H9 (cell line): ENCODE data around the gene ENPP1. TPM values are rescaled to one million over a fixed set of nuclear protein-coding genes. Genes with fewer than 3 reads are reported as not detected.

Experiments
- DNase-seq: peaks from one replicate; pipeline ENCODE4 v3.0.0-alpha.2; 2017
- H2AFZ ChIP-seq: one replicate; pipeline ENCODE4 v1.6.1; 2013; ENCODE audit warnings: mild to moderate bottlenecking, low read length, control low read depth, moderate library complexity
- H2AK5ac ChIP-seq: 2 replicates; pipeline ENCODE4 v1.6.1; 2013; ENCODE audit warnings: low read length, control low read depth, mixed read lengths; ENCODE audit not compliant: insufficient read length
- H2BK120ac ChIP-seq: one replicate; pipeline ENCODE4 v1.6.1; 2013; ENCODE audit warnings: low read depth, mild to moderate bottlenecking, low read length, control low read depth, inconsistent platforms; ENCODE audit not compliant: poor library complexity, severe bottlenecking
- H2BK12ac ChIP-seq: 2 replicates; pipeline ENCODE4 v1.6.1; 2013; ENCODE audit warnings: low read length, control low read depth, mixed read lengths, low read depth; ENCODE audit not compliant: insufficient read length
- H2BK15ac ChIP-seq: 2 replicates; pipeline ENCODE4 v1.6.1; 2013; ENCODE audit warnings: low read depth, low read length, control low read depth
- H2BK20ac ChIP-seq: one replicate; pipeline ENCODE4 v1.6.1; 2013; ENCODE audit warnings: low read depth, mild to moderate bottlenecking, low read length, control low read depth, inconsistent platforms; ENCODE audit not compliant: poor library complexity, severe bottlenecking
- H2BK5ac ChIP-seq: 2 replicates; pipeline ENCODE4 v1.6.1; 2013; ENCODE audit warnings: low read length, control low read depth, mixed read lengths; ENCODE audit not compliant: insufficient read length
- H3K14ac ChIP-seq: 2 replicates; pipeline ENCODE4 v1.6.1; 2013; ENCODE audit warnings: low read length, control low read depth; ENCODE audit not compliant: insufficient read depth
- H3K18ac ChIP-seq: 2 replicates; pipeline ENCODE4 v1.6.1; 2013; ENCODE audit warnings: low read depth, mild to moderate bottlenecking, mixed read lengths, low read length, control low read depth; ENCODE audit not compliant: insufficient read length
- H3K23ac ChIP-seq: 2 replicates; pipeline ENCODE4 v1.6.1; 2013; ENCODE audit warnings: low read length, control low read depth, mixed read lengths, low read depth; ENCODE audit not compliant: insufficient read length
- H3K23me2 ChIP-seq: 2 replicates; pipeline ENCODE4 v1.6.1; 2013; ENCODE audit warnings: low read depth, mild to moderate bottlenecking, mixed read lengths, low read length, control low read depth; ENCODE audit not compliant: insufficient read length, poor library complexity, severe bottlenecking
- H3K27ac ChIP-seq: 2 replicates; pipeline ENCODE4 v1.5.1; 2013; ENCODE audit warnings: low read length, control low read depth, mixed read lengths, low read depth; ENCODE audit not compliant: insufficient read length
- H3K27me3 ChIP-seq: 2 replicates; pipeline ENCODE4 v1.6.1; 2013; ENCODE audit warnings: low read length, control low read depth, inconsistent platforms; ENCODE audit not compliant: insufficient read depth
- H3K4ac ChIP-seq: 2 replicates; pipeline ENCODE4 v1.6.1; 2013; ENCODE audit warnings: low read depth, mild to moderate bottlenecking, control low read depth, inconsistent platforms, low read length, moderate library complexity
- H3K4me1 ChIP-seq: 2 replicates; pipeline ENCODE4 v1.6.1; 2013; ENCODE audit warnings: low read length, control low read depth, inconsistent platforms; ENCODE audit not compliant: insufficient read depth
- H3K4me2 ChIP-seq: 2 replicates; pipeline ENCODE4 v1.6.1; 2013; ENCODE audit warnings: low read length, control low read depth, mixed read lengths; ENCODE audit not compliant: insufficient read length, insufficient read depth
- H3K56ac ChIP-seq: 2 replicates; pipeline ENCODE4 v1.6.1; 2013; ENCODE audit warnings: low read depth, mild to moderate bottlenecking, mixed read lengths, low read length, control low read depth; ENCODE audit not compliant: insufficient read length
- H3K79me1 ChIP-seq: 2 replicates; pipeline ENCODE4 v1.6.1; 2013; ENCODE audit warnings: low read depth, mild to moderate bottlenecking, moderate library complexity, low read length, control low read depth, inconsistent platforms; ENCODE audit not compliant: insufficient read depth, poor library complexity, severe bottlenecking
- H3K79me2 ChIP-seq: 2 replicates; pipeline ENCODE4 v1.6.1; 2013; ENCODE audit warnings: low read length, control low read depth, inconsistent platforms; ENCODE audit not compliant: insufficient read depth
- H3K9ac ChIP-seq: 2 replicates; pipeline ENCODE4 v1.6.1; 2013; ENCODE audit warnings: low read length, control low read depth, mixed read lengths; ENCODE audit not compliant: insufficient read length; ENCODE audit errors: extremely low read depth
- H3K9me3 ChIP-seq: one replicate; pipeline ENCODE4 v1.6.1; 2013; ENCODE audit warnings: low read depth, low read length, inconsistent platforms; ENCODE audit not compliant: control insufficient read depth
- H3T11ph ChIP-seq: one replicate; pipeline ENCODE4 v1.6.1; 2013; ENCODE audit warnings: mild to moderate bottlenecking, low read length, control low read depth, inconsistent platforms
- H4K20me1 ChIP-seq: one replicate; pipeline ENCODE4 v1.6.1; 2013; ENCODE audit not compliant: control insufficient read depth, insufficient read length, insufficient read depth
- H4K5ac ChIP-seq: 2 replicates; pipeline ENCODE4 v1.6.1; 2013; ENCODE audit warnings: low read depth, mild to moderate bottlenecking, mixed read lengths, low read length, control low read depth; ENCODE audit not compliant: insufficient read length
- H4K8ac ChIP-seq: replicated peaks from 2 replicates; pipeline ENCODE4 v1.6.1; 2013; ENCODE audit warnings: low read length, control low read depth, mixed read lengths, low read depth; ENCODE audit not compliant: insufficient read length
- H4K91ac ChIP-seq: 2 replicates; pipeline ENCODE4 v1.6.1; 2013; ENCODE audit warnings: low read depth, mild to moderate bottlenecking, moderate library complexity, mixed read lengths, low read length, control low read depth; ENCODE audit not compliant: insufficient read length
- H3K27ac Mint-ChIP-seq, 3 experiments: 2 replicates in 2 of 3; 3 replicates in 1 of 3; pipeline ENCODE4 v1.8.0; 2020 to 2021; ENCODE audit warnings: mixed read lengths in 3 of 3, mild to moderate bottlenecking in 1 of 3, moderate library complexity in 1 of 3
- H3K27me3 Mint-ChIP-seq: 2 replicates; pipeline ENCODE4 v1.8.0; 2021; ENCODE audit warnings: low read depth, mild to moderate bottlenecking, moderate library complexity, mixed read lengths
- H3K36me3 Mint-ChIP-seq, 3 experiments: 2 replicates in 2 of 3; 3 replicates in 1 of 3; pipeline ENCODE4 v1.8.0; 2020 to 2021; ENCODE audit warnings: low read depth in 3 of 3, mixed read lengths in 3 of 3; ENCODE audit not compliant: insufficient read depth in 1 of 3
- H3K4me1 Mint-ChIP-seq, 2 experiments: 2 replicates each; pipeline ENCODE4 v1.8.0; 2020; ENCODE audit warnings: mixed read lengths in 2 of 2
- H3K4me3 Mint-ChIP-seq, 2 experiments: 2 replicates in 1 of 2; 3 replicates in 1 of 2; pipeline ENCODE4 v1.8.0; 2020 to 2021; ENCODE audit warnings: mild to moderate bottlenecking in 2 of 2, mixed read lengths in 2 of 2, moderate library complexity in 1 of 2
- H3K9me3 Mint-ChIP-seq, 2 experiments: 2 replicates in 1 of 2; 3 replicates in 1 of 2; pipeline ENCODE4 v1.8.0; 2020; ENCODE audit warnings: mild to moderate bottlenecking in 2 of 2, mixed read lengths in 2 of 2, moderate library complexity in 1 of 2
- total RNA-seq: library from RNA; stranded (reverse); gene quantifications from 2 replicates; pipeline ENCODE4 v1.2.1, GENCODE V29; 2021
- TF ChIP-seq, protein P1 (sequence below): fragments of 200-600 bp; sonication (generic); conservative IDR thresholded peaks from 3 replicates; pipeline ENCODE4 v1.8.0; 2021; ENCODE audit warnings: antibody characterized with exemption, mild to moderate bottlenecking

The ENPP1 gene
- total RNA-seq, 1 experiment from 2014 or later: 22.5 TPM

DNA sequence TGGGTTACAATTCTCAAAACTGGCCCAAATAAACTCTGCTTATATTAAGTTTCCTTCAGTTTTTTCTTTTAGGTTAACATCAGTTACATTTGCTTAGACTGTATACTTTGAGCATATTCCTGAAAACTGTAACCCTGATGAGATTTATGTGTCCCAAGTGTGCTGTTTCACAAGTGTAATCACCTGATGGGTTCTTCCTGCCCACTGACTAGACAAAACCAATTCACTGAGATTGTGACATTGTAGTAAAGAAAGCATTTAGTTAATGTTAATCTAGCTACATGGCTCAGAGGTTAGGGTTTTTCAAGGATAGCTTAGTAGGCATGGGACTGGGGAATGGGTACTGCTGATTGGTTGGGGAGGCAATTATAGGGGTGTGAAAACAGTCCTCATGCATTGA is 89.8 kb downstream of the ENPP1 start:
- peaks cover 22 to 32% of the 10 kb centered on the region in 2 experiments for H3K9me3 Mint-ChIP-seq

More for the DNA sequence above, 89.8 kb downstream of the ENPP1 start:
- Mint-ChIP-seq H3K27ac (no peak overlapping the region), H3K4me1 (peaks cover 20 to 26% of the 10 kb centered on the region in 2 experiments), H3K36me3 (peaks cover 26 to 33% (median 28%) of the 10 kb centered on the region in 3 experiments), H3K27me3 (peaks cover 3% of the 10 kb centered on the region; the same call in 1 of the 2 replicates), H3K4me3 (no peak overlapping the region)
- Histone ChIP-seq H3K27me3 (no peaks in the 10 kb centered on the region), H3K56ac (no peak overlapping the region), H3K9me3 (peaks cover 28% of the 10 kb centered on the region), H3K4me2 (no peak overlapping the region), H3T11ph (no peak overlapping the region), H2BK12ac (no peak overlapping the region), H3K23ac (no peak overlapping the region), H3K9ac (no peak overlapping the region), H2AFZ (no peak overlapping the region), H3K79me1 (no peaks in the 10 kb centered on the region), H3K18ac (no peak overlapping the region), H4K91ac (no peak overlapping the region), H4K5ac (no peak overlapping the region), H3K4me1 (peaks cover 6% of the 10 kb centered on the region), H3K4ac (no peak overlapping the region), H2BK120ac (no peak overlapping the region), H4K20me1 (no peaks in the 10 kb centered on the region), H3K23me2 (no peaks in the 10 kb centered on the region), H2BK5ac (no peak overlapping the region), H3K79me2 (peaks cover 3% of the 10 kb centered on the region; the same call in 1 of the 2 replicates), H2BK20ac (no peak overlapping the region), H4K8ac (no peak overlapping the region), H3K27ac (no peak overlapping the region), H2BK15ac (no peak overlapping the region), H2AK5ac (no peak overlapping the region), H3K14ac (no peak overlapping the region)
- no peak for DNase-seq
- TF ChIP-seq, protein P1, sequence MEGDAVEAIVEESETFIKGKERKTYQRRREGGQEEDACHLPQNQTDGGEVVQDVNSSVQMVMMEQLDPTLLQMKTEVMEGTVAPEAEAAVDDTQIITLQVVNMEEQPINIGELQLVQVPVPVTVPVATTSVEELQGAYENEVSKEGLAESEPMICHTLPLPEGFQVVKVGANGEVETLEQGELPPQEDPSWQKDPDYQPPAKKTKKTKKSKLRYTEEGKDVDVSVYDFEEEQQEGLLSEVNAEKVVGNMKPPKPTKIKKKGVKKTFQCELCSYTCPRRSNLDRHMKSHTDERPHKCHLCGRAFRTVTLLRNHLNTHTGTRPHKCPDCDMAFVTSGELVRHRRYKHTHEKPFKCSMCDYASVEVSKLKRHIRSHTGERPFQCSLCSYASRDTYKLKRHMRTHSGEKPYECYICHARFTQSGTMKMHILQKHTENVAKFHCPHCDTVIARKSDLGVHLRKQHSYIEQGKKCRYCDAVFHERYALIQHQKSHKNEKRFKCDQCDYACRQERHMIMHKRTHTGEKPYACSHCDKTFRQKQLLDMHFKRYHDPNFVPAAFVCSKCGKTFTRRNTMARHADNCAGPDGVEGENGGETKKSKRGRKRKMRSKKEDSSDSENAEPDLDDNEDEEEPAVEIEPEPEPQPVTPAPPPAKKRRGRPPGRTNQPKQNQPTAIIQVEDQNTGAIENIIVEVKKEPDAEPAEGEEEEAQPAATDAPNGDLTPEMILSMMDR: no peak
